NCI-H146 (cell line): ENCODE measurements around the gene ANO4.
"Not testable (repeated sequence)": the region's sequence is repeated elsewhere in the genome, so short reads cannot be mapped to it uniquely, and the experiment has no call there.

ENCODE experiments used
- DNase-seq: peaks from one replicate; lab custom pipeline; 2025; lab: John Stamatoyannopoulos, UW

Gene ANO4

DNA sequence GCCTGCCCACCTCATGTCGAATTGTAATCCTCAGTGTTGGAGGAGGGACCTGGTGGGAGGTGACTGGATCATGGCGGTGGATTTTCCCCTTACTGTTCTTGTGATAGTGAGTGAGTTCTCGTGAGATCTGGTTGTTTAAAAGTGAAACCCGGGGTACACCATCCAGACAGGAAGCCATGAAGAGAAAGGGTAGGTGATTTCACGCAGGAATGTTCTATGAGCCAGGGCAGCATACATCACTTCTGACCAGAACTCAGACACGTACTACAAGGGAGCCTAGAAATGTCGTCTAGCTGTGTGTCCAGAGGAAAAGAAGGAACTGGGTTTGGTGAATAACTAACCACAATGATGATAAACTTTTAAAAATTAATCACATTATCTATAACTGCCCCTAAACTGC, 80.6 kb downstream of the ANO4 start:
- no peak for DNase-seq

GRCh38 chr12:100875771-100876170, 81.2 kb downstream of the ANO4 start:
- DNase-seq = no peak

DNA sequence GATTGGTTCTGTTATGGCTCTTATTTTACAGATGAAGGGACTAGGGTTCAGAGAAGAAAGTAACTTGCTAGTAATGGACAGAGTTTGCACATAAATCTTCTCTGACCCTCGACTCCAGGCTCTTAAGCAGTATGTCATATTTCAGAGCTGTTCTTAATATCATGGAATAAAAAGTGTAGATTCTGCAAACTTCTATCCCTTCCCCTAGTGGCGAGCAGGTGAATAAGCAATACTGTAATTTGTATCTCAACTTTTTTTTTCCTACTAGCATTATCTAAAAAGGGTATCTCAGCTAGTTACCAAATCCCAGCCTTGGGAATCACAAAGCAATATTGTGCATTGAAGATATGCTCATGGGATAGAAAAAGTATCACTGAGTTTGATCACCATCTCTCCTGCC, 83.2 kb downstream of the ANO4 start:
- DNase-seq = no peak

DNA sequence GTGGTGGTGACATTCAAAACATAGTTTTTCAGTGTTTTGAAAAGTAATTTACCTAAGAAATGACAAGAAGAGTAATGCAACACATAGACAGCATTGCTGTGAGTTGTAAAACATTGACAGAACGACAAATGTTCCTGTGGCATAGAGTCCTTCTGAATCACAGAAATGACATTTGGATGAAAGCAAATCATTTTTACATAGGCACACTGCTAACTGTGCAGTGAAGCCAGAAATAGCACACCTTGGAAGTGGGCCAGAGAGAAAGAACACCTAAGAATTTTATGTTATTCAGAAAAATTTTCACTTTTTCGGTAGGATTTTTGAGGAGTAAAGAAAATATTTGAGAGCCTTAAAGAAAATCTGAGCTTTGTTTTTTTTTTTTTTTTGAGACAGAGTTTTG, 100.6 kb downstream of the ANO4 start:
- DNase-seq = no peak

DNA sequence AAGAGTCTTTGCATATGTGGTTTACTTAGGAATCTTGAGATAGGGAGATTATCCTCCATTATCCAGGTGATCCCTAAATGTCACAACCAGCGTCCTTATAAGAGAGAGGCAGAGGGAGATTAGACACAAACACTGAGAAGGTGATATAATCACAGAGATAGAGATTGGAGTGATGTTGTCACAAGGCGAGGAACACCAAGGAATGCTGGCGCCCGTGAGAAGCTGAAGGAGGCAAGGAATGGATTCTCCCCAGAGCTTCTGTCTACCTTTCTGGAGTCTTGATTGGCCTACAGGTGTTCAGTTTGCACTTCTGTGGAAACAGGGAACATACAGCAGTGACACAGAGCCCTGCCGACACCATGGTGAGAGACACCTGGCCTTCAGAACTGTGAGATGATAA, 101.6 kb downstream of the ANO4 start:
- DNase-seq = peak; percentile 13

DNA sequence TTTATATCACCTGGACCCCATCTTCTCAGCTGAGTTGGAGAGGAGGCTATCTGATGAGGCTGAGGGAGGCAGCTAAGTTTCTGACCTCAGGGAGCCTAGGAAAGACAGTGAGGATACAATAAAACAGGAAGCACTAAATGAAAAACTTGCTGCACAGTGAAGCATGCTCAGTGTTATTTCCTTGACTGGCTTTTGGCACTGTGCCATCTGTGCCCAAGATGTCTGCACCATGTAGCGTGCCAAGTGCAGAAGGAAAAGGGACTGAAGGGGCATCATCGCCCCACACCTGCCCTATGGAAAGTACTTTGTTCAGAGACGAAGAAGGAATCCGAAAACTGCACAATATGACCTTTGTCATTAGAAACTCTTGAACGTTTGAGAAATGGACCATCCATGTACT, 102.7 kb downstream of the ANO4 start:
- no peak for DNase-seq

DNA sequence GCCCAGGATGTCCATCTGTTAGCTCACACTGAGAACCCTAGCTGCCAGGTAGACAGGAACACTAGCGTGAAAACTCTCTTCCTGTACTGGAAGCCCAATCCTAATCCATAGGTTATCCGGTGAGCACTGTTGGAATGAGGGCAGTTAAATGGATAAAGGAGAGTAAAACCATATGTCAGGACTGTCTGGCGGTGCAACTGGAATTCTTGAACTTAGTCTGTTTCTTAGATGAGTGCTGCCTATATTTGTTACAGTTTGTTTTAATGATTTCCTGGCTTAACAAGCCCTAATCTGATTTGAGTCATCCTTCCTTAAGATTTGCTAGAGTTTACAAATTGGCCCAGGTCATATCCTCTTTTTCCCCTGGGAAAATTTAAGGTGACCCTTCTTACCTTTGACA, 104.7 kb downstream of the ANO4 start:
- no peak for DNase-seq

DNA sequence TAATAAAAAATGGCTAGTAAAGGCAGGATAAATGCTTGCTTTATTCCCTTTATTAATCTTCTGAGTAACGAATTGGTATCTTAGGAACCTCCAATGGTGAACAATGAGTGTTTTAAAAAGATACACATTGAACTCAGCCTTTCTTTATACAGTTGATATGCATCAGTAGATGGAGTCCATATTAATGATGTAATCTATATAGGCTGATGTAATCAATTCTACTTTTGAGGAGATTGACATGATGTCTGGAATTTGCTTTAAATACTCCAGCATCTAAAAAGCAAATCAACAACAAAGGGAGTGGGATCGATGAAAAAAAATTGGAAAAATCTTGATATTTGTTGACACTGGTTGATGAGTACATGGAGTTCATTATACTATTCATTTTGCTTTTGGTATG, 106.2 kb downstream of the ANO4 start:
- no peak for DNase-seq

DNA sequence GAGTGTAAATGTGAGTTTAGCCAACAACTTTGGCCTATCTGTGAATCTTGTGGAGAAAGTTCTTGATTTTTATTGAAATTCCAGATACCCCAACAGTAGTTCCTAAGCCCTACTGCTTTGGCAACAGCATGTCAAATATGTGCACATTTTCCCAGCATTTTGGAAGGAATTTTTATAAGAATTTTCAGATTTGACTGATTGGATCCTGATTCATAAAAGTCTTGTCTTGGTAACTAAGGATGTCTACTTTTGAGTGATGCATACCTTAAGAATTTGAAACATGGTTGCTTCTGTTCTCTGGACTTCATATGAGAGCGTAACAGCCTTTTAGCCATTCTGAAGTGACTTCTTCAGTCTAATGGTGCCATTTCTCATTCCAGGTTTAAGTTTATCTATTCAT, 106.7 kb downstream of the ANO4 start:
- no peak for DNase-seq

DNA sequence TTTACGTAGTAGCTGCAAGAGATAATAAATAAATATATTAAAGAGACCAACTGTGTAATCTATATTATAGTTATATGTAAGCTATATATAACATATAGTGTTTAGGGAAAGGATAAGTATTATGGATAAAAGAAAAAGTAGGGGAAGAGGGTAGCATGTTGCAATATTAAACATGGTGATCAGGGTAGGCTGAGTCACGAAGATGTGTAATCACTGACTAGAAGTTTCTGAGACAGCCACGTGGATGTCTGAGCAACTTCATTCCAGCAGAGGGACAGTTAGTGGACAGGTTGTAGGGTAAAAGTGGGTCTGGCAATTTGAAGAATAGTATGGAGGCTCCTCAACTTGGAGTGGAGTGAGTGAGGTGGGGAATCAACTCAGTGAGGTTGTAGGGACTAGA, 109.7 kb downstream of the ANO4 start:
- DNase-seq = no peak

GRCh38 chr12:100908501-100908900, 113.9 kb downstream of the ANO4 start:
- no peak for DNase-seq

DNA sequence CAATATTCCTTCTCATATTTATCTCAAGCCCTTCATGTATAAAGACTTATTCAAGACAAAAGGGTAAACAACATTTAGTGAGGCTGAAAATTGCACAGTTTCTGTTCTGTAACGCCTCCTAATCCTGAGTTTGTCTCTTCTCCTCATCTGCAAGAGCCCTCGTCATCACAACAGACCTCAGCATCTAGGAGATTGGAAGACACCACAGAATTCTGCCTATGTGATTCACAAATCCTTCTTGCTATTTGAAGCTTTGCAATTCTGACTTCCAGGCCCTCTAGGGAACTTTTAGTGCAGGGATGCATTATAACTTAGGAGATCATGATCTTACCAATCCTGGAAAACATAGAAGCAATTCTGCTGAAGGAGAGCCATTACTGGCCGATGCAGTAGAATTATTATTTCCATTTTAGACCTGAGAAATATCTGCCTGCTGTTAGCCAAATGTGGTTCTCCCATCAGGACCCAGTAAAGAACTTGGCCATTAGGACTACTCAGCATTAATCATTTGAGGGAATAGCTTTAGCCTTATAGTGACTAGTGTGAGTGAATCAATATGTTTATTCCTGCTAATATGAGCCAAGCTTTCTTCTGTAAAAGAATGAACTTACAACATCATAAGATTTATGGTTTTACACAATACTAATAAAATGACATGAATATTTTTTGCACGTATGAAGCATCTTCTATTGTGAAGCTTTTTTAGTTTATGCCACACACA, 119.5 kb downstream of the ANO4 start:
- no peak for DNase-seq

- no peak for DNase-seq
Measured at GRCh38 chr12:100919116-100919515, 124.5 kb downstream of the ANO4 start.

DNA sequence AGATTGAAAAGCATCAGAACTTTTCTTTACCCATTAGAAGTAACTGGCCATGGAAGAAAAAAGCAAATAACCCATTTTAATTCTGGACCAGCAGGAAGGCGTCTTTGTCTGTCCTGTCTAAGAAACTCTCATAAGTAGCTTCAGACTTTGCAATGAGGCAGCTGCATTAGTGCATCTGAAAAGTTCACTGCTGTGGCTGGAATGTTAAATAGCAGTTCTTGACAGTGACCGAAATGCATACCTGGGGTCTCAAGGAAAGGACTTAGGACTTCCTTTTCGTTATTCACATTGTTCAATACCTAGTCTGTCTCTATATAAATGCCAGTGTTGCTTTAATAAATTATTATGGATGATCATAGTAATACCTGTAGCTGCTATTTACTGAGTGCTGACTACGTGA, 125.9 kb downstream of the ANO4 start:
- no peak for DNase-seq

DNA sequence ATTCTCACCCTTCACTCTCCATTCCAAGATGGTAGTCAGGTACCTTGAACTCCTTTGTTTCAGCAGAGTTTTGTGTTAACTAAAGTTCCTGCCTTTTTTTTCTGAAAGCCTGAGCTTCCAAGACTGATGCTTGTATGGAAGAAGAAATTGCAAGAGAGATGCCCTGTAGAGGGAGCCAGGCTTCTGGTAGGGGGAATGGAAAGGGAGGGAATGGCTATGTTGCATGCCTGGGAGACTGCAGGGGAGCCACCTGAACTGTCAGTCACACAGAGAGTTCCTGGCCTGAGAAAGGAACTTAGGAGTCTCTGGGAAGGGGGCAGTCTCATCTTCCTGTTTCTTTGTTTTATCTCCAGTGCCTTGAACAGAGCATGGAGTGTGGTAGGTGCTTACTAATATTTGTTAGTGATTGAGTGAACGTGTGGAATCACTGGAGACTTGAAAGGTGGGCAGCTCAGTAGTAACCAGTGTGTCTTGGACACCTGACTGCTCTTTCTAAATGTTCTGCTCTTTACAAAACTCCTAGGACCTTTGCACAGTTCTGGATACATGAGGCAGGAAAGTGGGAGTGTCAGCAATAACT, 132.2 kb downstream of the ANO4 start:
- DNase-seq = peak; percentile 25

GRCh38 chr12:100927826-100928225, 133.2 kb downstream of the ANO4 start:
- DNase-seq = no peak

DNA sequence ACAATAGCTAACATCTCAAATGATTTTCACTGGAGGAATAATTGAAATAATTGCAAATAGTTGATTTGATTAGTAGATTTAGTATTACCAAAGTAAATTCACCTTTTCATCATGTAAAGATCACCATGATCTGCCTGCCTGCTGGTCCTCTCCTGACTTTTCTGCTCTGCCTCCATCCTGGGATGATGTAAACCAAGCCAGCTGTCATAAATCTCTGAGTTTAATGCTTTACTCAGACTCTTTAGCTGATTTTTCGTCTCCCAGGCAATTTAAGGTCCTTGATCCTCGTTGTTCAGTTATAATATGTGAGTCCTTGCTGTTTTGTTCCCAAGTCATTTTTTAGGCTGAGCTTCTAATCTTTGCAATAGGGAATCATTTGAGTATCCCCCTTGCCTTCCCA, 138.0 kb downstream of the ANO4 start:
- DNase-seq = no peak

DNA sequence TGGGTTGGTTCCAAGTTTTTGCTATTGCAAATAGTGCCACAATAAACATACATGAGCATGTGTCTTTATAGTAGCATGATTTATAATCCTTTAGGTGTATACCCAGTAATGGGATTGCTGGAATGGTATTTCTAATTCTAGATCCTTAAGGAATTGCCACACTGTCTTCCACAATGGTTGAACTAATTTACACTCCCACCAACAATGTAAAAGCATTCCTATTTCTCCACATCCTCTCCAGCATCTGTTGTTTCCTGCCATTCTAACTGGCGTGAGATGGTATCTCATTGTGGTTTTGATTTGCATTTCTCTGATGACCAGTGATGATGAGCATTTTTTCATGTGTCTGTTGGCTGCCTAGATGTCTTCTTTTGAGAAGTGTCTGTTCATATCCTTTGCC, 139.0 kb downstream of the ANO4 start:
- not testable (repeated sequence) for DNase-seq

- no peak for DNase-seq
Measured at GRCh38 chr12:100935929-100936328, 141.4 kb downstream of the ANO4 start.

GRCh38 chr12:100936661-100937060, 142.1 kb downstream of the ANO4 start:
- no peak for DNase-seq

- no peak for DNase-seq
Measured at GRCh38 chr12:100940503-100940902, 145.9 kb downstream of the ANO4 start.

DNA sequence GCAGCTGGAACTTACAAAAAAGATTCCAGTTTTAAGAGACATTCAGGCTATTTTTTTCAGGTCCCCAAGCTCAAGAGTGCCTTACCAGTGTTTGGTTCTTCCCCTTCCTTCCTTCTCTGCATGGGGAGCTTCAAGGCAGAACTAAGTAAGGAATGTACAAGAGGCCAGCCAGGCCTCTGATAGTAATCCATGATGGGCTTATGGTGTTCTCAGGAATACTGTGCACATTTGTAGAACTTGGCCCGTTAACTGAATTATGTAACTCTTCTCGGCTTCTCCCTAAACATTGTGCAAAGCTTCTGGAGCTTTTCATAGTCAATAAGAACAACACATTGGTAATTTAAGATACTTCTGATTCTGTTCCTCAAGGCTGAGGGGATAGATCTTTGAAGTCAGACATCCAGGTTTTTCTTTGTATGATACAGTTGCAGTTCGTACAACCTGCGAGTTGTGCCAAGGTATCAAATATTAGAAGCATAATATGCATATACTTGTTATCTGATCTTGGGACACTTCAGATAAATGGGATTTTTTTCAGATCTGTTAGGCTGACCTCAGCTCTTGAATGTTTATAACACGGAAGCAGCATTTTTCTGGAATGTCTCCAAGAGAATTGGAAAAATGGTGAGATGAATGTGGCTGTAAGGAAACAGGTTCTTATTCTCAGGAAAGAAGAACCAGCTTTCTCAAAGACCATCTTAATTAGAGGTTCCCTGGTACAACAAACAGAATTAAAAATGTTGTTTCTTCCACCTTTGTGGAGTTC, 148.6 kb downstream of the ANO4 start:
- no peak for DNase-seq

DNA sequence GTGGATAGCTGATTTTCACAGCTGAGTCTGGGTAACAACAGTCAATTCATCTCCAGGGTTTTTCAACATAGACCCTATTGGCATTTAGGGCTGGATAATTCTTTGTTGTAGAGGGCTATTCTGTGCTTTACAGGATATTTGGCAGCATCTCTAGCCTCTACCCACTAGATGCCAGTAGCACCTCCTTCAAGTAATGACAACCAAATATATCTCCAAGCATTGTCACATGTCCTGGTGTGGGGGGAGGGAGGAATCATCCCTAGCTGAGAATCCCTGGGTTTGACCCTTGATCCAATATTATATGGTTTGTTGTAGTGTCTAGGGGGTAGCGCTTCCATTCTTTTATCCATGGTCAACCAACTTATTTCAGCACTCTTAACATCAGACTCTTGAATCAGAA, 157.2 kb downstream of the ANO4 start:
- DNase-seq = no peak
